ENCODE measurements around the gene HLA-DMB.

Gene HLA-DMB

GRCh38 chr6:32940656-32941213, at the start of gene HLA-DMB:
HLA-DMB (minus strand) TSS chr6:32941028; CDS start chr6:32940807, 221 bp downstream.
- DNase-seq: peak; percentile 48

DNA sequence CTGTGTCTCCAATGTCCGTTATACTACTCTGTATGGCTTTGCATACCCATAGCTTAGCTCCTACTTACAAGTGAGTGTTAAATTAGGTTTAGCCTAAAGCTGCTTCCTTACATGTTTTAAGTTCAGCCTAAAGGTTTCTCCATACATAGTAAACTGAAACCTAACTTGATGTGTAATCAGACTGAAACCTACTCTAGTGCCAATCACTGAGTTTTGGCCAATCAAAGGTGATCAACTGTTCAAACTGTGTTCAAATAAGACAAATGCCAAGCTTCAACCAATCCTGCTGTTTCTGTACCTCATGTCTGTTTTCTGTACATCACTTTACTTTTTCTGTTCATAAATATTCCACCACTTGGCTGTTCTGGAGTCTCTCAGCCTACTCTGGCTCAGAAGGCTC, 48.5 kb upstream of the HLA-DMB start:
- no peak for DNase-seq

DNA sequence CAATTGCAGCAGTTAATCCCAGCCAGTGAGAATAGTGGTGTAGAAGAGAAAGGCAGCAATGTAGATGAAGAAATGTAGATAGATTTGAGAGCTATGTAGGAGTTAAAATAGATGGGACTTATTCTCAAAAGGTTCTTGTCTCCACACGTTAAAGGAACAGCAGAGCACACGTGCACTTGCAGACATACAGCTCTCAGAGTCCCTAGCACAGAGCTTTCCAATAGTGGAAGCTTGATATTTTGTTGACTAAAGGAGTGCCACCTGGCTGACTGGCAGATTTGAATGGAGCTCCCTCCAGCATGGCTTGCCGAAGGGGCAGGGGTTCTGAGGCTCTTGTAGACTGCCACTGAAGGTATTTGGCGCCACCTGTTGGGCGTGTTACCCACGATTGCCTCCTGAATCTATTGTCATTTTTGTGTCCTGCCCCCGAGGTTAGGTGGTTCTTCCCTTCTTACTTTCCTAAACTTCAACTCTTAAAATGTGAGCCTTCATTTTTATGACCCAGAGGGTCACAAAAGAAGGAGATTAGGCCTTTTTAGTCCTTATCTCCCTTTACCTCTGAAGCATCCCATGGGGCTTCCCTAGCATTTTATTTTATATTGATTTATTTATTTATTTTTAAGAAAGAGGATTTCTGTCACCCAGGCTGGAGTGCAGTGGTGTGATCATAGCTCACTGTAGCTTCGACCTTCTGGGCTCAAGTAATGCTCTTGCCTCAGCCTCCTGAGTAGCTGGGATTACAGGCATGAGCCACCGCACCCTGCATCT, 44.0 kb upstream of the HLA-DMB start:
- peak; percentile 81 for DNase-seq

- DNase-seq: no peak
These were observed 43.3 kb upstream of the HLA-DMB start for GRCh38 chr6:32983964-32984621.

DNA sequence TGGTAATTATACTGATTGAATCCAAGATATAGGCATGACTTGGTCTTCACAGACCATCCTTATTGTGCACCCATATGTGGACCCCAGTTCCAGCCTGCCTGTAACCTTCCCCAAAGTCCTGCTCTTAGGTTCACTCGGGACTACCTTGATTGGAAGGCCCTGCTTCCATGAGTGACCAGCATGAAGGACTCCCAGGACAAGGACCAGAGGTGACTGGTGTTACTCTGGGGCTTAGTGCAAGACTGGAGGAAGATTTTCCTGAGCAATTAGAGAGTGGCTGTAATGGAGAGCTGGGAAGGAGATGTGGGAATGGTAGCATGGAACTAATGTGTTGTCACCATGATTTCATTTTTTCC, 42.6 kb upstream of the HLA-DMB start:
- DNase-seq: no peak

- no peak for DNase-seq
These were observed 42.1 kb upstream of the HLA-DMB start for GRCh38 chr6:32982702-32983492.

DNA sequence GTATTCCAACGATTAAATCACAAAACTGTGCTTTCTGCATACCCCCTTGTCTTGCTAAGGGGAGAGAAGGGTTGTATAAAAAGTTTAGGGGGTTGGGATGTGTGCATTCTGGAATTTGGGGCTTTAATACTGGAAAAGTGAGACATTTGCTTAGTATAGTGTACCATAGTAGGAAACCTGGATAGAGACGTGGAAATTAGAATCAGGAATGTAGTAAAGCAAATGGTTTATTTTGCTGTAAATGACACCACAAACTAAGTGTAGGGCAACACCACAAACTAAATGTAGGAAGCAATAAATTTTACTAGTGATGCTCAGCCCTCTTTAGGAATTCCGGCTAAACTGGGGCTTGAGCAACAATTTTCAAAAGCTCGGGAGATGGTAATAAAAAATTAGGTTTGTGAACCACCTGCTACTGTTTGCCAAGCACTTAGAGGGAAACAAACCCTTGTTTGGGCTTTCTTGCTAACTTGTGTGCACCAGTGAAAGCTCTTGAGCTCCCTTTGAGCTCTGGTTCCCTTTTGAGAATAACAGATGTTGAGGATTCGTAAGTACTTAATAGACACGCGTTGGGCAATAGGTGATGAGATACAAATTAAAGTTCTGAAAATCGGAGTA, 41.4 kb upstream of the HLA-DMB start:
- DNase-seq: no peak

DNA sequence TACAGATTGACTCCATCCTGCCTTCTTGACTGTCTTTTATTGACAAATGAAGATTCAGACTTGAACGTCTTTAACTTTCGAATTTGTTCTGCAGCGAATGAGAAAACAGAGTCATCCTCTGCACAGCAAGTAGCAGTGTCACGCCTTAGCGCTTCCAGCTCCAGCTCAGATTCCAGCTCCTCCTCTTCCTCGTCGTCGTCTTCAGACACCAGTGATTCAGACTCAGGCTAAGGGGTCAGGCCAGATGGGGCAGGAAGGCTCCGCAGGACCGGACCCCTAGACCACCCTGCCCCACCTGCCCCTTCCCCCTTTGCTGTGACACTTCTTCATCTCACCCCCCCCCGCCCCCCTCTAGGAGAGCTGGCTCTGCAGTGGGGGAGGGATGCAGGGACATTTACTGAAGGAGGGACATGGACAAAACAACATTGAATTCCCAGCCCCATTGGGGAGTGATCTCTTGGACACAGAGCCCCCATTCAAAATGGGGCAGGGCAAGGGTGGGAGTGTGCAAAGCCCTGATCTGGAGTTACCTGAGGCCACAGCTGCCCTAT, 39.7 kb upstream of the HLA-DMB start:
- no peak for DNase-seq

DNA sequence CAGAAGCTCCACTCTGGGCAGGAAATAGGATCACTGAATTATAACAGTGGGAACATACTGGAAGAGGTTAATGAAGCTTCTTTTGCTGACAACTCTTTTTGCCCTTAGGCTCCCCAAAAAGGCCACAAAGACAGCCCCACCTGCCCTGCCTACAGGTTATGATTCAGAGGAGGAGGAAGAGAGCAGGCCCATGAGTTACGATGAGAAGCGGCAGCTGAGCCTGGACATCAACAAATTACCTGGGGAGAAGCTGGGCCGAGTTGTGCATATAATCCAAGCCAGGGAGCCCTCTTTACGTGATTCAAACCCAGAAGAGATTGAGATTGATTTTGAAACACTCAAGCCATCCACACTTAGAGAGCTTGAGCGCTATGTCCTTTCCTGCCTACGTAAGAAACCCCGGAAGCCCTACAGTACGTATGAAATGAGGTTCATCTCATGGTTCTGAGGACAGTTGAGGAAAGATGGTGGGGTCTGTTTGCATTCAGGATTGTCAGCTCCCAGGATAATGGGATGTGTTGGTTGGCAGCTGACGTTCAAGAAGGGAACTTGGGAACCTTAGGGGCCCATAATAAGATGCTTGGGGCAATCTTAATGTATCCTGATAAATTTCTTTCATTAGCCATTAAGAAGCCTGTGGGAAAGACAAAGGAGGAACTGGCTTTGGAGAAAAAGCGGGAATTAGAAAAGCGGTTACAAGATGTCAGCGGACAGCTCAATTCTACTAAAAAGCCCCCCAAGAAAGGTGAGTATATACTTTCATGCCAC, 39.1 kb upstream of the HLA-DMB start:
- DNase-seq: no peak

DNA sequence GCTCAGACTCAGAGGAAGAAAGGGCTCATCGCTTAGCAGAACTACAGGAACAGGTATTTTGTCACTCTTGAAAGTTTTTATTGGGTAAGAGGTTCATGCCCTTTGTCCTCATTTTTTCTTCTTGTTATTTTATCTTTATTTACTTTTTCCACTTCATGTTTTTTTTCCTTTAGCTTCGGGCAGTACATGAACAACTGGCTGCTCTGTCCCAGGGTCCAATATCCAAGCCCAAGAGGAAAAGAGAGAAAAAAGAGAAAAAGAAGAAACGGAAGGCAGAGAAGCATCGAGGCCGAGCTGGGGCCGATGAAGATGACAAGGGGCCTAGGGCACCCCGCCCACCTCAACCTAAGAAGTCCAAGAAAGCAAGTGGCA, 37.1 kb upstream of the HLA-DMB start:
- DNase-seq: no peak

DNA sequence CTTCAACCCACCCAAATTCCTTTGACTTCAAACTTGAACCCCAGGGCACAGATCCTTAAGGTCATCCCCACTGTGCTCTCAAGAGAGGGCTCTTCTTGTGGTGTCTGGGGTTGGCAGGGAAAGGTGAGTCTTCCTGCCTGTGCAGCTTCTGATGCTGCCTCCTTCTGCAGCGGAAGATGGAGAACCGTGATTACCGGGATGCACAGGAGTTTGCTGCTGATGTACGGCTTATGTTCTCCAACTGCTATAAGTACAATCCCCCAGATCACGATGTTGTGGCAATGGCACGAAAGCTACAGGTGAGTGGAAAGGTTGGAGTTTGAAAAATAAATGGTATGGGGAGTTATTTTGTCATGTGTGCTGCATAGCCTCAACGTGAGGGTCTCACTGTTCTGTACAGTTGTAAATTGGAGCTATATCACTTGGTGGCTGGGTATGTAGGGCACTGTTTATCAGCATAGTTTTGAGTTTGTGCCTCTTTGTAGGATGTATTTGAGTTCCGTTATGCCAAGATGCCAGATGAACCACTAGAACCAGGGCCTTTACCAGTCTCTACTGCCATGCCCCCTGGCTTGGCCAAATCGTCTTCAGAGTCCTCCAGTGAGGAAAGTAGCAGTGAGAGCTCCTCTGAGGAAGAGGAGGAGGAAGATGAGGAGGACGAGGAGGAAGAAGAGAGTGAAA, 36.6 kb upstream of the HLA-DMB start:
- DNase-seq: no peak

DNA sequence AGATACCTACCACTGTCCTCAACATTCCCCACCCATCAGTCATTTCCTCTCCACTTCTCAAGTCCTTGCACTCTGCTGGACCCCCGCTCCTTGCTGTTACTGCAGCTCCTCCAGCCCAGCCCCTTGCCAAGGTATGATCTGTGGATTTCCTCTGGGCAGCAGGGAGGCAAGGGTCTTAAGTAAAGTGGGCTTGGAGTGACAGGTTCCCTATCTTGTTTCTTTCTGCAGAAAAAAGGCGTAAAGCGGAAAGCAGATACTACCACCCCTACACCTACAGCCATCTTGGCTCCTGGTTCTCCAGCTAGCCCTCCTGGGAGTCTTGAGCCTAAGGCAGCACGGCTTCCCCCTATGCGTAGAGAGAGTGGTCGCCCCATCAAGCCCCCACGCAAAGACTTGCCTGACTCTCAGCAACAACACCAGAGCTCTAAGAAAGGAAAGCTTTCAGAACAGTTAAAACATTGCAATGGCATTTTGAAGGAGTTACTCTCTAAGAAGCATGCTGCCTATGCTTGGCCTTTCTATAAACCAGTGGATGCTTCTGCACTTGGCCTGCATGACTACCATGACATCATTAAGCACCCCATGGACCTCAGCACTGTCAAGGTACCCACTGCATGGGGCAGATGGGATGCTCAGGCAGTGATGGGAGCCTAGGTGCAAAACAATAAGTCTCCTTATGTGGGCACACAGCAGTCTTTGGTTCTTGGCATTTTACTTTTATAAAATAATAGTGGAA, 35.7 kb upstream of the HLA-DMB start:
- DNase-seq: no peak

DNA sequence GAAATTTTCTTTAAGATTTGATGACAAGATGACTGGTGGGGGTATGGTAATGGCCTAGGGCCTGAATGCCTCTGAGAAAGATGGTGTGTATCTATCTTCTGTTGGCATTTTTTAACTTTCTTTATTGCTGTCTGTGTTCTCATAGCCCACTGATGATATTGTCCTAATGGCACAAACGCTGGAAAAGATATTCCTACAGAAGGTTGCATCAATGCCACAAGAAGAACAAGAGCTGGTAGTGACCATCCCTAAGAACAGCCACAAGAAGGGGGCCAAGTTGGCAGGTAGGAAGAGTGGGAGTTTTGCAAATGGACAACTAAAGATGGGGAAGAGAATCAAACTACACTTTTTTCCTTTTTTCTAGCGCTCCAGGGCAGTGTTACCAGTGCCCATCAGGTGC, 35.1 kb upstream of the HLA-DMB start:
- DNase-seq: no peak

- DNase-seq: no peak
These were observed 33.9 kb upstream of the HLA-DMB start for GRCh38 chr6:32974541-32975308.

DNA sequence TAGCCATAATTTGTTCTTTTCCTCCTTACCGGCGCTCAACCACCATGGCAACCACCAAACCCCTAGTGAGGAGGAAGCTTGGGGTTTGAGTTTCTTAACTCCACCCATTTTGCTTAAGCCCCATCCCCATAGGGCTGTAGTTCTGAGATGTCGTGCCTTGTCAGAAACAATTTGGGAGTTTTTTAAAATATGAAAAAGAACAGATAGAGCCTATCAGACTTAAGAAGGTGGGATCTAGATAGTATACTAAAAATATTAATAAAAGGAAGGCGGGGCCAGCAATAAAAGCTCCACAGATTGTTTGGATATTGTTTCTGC, 33.1 kb upstream of the HLA-DMB start:
- DNase-seq: peak; percentile 46

DNA sequence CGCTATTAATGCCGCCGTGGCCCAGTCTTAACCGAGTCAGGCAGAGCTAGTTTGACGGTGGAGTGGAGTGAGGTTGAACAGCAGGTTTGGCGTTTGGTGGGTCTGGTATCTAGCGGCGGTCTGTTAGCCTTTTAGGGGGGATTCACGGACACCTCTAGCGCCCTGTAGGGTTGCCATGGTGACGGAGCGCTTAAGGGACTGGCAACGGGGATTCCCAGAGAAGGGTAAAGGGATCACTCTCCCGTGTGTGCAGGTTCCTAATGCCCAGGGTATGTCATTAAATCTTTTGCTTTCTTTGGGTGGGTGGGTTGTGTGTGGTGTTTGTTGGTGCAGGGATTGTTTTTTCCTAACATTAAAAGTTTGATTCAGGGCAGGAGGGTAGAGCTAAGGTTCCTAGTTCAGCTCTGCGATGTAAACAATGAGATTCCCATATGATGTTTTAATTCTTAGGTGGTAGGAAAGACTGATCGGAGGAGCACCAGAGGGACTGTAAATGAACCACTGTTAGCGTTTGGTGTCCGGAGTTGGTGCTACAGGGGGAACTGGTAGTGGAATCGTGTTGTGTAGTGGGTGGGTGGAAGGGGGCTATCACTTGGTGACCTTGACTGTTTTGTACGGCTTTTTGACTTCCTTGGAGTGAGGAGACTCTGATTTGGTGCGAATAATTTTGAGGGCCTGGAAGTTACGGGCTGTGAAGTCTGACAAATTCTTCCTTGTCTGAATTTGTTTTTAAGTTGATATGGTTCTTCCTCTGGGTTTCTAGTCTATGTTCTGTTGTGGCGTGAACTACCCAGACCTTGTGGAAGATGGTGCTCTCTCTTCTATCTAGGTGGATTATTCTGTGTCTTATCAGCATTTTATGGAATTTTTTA, 32.6 kb upstream of the HLA-DMB start:
- no peak for DNase-seq

GRCh38 chr6:32972353-32973143, 31.7 kb upstream of the HLA-DMB start:
- DNase-seq: no peak
